ENCODE measurements around the gene NELL1. TPM values are rescaled to one million over a fixed set of nuclear protein-coding genes. Genes with fewer than 3 reads are reported as not detected.

NELL1 gene
- total RNA-seq, 4 donors from 2014 or later: not detected

DNA sequence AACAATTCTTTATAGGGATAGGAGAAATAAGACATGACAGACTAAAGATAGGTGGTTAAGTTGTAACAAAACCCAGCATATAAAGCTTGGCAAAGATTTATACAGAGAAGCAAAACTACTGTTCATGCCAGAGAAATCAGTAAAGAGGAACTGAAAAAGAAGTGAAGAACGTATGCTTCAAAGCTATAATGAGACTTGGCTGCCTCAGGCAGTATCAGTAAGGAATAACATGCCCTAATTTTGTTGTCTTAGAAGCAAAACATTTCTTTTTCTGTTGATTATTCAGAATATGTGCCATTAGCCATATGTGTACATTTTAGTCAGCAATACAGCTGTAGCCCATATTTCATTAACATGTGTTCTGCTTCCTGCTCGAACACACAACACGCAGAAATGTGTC lies 403.2 kb downstream of the NELL1 start:
- no peak overlapping the region for H3K27ac ChIP-seq
- TF ChIP-seq POLR2A (IDR thresholded peaks at IDR 0.05): no peak
- TF ChIP-seq, protein P1, sequence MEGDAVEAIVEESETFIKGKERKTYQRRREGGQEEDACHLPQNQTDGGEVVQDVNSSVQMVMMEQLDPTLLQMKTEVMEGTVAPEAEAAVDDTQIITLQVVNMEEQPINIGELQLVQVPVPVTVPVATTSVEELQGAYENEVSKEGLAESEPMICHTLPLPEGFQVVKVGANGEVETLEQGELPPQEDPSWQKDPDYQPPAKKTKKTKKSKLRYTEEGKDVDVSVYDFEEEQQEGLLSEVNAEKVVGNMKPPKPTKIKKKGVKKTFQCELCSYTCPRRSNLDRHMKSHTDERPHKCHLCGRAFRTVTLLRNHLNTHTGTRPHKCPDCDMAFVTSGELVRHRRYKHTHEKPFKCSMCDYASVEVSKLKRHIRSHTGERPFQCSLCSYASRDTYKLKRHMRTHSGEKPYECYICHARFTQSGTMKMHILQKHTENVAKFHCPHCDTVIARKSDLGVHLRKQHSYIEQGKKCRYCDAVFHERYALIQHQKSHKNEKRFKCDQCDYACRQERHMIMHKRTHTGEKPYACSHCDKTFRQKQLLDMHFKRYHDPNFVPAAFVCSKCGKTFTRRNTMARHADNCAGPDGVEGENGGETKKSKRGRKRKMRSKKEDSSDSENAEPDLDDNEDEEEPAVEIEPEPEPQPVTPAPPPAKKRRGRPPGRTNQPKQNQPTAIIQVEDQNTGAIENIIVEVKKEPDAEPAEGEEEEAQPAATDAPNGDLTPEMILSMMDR (IDR thresholded peaks at IDR 0.05): no peak
- H3K4me3 ChIP-seq (replicated peaks in 1 of 3): no peak overlapping the region
- no peaks in the 10 kb centered on the region for H3K27me3 ChIP-seq
- 77 to 85% methylated on average over 3 of the region's 3 CpGs for WGBS, 2 donors
- intact Hi-C loops (cut with DNase I): no loop called here
- no peaks in the 10 kb centered on the region for H3K36me3 ChIP-seq
- H3K9me3 ChIP-seq: no peaks in the 10 kb centered on the region
- no peak for DNase-seq
- no peaks in the 10 kb centered on the region for H3K4me1 ChIP-seq

DNA sequence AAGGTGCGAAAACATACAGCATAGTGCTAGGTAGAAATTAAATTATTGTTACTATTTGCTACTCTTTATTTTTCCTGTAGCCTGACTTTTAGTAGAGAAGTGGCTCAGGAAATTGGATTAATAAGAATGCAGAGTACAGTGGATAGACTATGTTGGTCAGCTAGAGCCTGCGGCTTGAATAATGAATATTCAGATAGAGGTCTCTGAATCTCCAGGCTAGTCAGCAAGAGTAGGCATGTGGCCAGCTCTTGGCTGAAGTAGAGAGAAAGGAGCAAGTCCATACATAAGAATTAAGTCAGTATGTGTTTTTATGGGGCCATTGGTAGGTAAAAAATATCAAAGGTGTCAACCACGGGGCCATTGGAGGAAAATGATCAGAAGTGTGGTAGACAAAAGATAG lies 413.5 kb downstream of the NELL1 start:
- WGBS, 2 donors: 92 to 95% methylated on average over 3 of the region's 3 CpGs
- DNase-seq: no peak

DNA sequence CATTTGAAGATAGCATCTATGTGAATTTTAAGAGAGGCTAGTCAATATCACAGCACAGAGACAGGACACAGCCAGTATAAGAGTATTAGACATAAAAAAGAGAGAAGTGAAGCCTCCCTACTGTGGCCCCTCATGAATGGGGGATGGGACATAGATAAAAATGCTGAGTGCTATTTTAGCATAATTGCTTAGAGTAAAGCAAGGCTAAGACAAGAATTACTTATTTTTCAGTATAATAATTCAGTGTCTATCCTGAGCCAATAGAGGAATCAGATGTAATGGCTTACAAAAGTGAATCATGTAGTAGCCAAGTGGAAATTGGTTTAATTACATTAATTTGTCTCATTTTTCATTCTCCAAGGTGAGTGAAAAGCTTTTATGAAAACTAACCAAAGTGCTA lies 419.5 kb downstream of the NELL1 start:
- Histone ChIP-seq H3K36me3 (no peaks in the 10 kb centered on the region), H3K4me1 (no peaks in the 10 kb centered on the region), H3K27ac (no peak overlapping the region), H3K27me3 (no peaks in the 10 kb centered on the region), H3K9me3 (no peaks in the 10 kb centered on the region), H3K4me3 (replicated peaks in 1 of 3) (no peak overlapping the region)
- DNase-seq: no peak
- TF ChIP-seq, protein P1 (IDR thresholded peaks at IDR 0.05): no peak
- no peak for TF ChIP-seq POLR2A (IDR thresholded peaks at IDR 0.05)
- intact Hi-C loops (cut with DNase I): no loop called here

More for the DNA sequence above, 413.5 kb downstream of the NELL1 start:
- TF ChIP-seq, protein P1 (IDR thresholded peaks at IDR 0.05): no peak
- no peak for TF ChIP-seq POLR2A (IDR thresholded peaks at IDR 0.05)
- Histone ChIP-seq H3K4me1 (no peaks in the 10 kb centered on the region), H3K9me3 (no peaks in the 10 kb centered on the region), H3K27ac (no peak overlapping the region), H3K27me3 (no peaks in the 10 kb centered on the region), H3K36me3 (no peaks in the 10 kb centered on the region), H3K4me3 (replicated peaks in 1 of 3) (no peak overlapping the region)
- intact Hi-C loops (cut with DNase I): no loop called here

DNA sequence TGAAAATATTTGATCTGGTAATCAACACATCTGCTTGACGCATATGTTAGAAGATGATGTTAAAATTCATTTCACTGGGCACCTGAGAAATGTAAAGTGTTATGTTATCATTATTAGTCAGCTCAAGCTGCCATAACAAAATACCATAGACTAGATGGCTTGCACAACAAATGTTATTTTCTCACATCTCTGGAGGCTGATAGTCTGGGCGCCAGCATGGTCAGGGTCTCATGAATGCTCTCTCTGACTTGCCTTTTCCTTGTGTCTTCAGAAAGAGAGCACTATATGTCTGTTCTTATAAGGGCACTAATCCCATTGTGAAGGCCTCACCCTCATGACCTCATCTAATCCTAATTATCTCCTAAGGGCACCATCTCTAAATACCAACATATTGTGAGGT lies 435.3 kb downstream of the NELL1 start:
- DNase-seq: no peak
- TF ChIP-seq POLR2A (IDR thresholded peaks at IDR 0.05): no peak
- H3K9me3 ChIP-seq: no peaks in the 10 kb centered on the region
- no peak overlapping the region for H3K27ac ChIP-seq
- H3K27me3 ChIP-seq: no peaks in the 10 kb centered on the region
- WGBS, 2 donors: 86 to 94% methylated on average over 2 of the region's 2 CpGs
- no peaks in the 10 kb centered on the region for H3K4me1 ChIP-seq
- H3K4me3 ChIP-seq (replicated peaks in 1 of 3): no peak overlapping the region
- H3K36me3 ChIP-seq: no peaks in the 10 kb centered on the region
- intact Hi-C loops (cut with DNase I): no loop called here

DNA sequence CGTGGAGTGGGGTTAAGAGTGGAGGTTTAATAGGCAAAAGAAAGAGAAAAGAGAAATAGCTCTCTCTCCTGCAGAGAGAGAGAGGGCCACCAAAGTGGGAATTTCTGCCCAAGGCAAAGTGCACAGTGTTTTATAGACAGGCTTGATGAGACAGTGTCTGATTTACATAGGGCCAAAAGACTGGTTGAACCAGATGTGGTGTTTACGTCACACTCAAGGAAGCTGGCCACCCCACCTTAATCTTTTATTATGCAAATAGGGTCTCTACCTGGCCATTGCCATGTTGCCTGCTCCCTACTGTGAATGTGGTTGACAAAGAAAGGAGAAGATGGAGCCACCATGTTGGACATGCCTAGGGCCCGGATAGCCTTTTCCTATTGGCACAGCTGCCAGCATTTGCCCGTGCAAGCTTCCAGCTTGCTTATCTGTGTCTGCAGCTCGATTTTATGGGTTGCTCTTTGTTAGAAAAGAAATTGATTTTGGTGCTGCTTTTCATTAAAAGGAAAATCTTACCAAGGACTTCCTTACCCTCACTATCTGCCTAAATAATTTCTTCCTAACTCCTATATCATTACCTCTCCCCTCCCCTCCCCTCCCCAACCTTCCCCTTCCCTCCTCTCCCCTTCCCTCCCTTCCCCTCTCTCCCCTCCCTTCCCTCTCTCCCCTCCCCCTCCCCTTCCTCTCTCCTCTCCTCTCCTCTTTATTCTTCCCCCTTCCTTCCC lies 436.0 kb downstream of the NELL1 start:
- no peak overlapping the region for H3K27ac ChIP-seq
- no peaks in the 10 kb centered on the region for H3K27me3 ChIP-seq
- no peak for TF ChIP-seq POLR2A (IDR thresholded peaks at IDR 0.05)
- TF ChIP-seq, protein P1 (IDR thresholded peaks at IDR 0.05): no peak
- 74% methylated on average over 5 of the region's 5 CpGs for WGBS, 2 donors
- no peak for DNase-seq
- H3K4me1 ChIP-seq: no peaks in the 10 kb centered on the region
- no peaks in the 10 kb centered on the region for H3K9me3 ChIP-seq
- no peaks in the 10 kb centered on the region for H3K36me3 ChIP-seq
- no peak overlapping the region for H3K4me3 ChIP-seq (replicated peaks in 1 of 3)
- intact Hi-C loops (cut with DNase I): no loop called here
